Calu3 (cell line): ENCODE results near the gene CPB1. TPM values are rescaled to one million over a fixed set of nuclear protein-coding genes. Genes with fewer than 3 reads are reported as not detected.

Experiments used
- BruUV-seq: library from RNA; stranded (reverse); fragments of 400-500 nt; replicated peaks from 2 replicates; lab custom pipeline; 2021; lab: Mats Ljungman, UMichigan
- CTCF ChIA-PET: fragments of 300-600 bp; sonication (Branson Sonifier 250); formaldehyde crosslinking; loops from one replicate; lab custom pipeline; 2022; ENCODE audit warnings: antibody characterized with exemption; lab: Charles Lee
- DNase-seq: peaks from one replicate; pipeline ENCODE4 v3.0.0; 2022
- H3K27ac Mint-ChIP-seq: one replicate; pipeline ENCODE4 v1.8.0; 2022; ENCODE audit warnings: mixed read lengths; ENCODE audit not compliant: unreplicated experiment
- H3K27me3 Mint-ChIP-seq: one replicate; pipeline ENCODE4 v1.8.0; 2022; ENCODE audit warnings: mixed read lengths; ENCODE audit not compliant: unreplicated experiment
- H3K36me3 Mint-ChIP-seq: one replicate; pipeline ENCODE4 v1.8.0; 2022; ENCODE audit warnings: mild to moderate bottlenecking, moderate library complexity, mixed read lengths; ENCODE audit not compliant: insufficient read depth, unreplicated experiment
- H3K4me1 Mint-ChIP-seq: one replicate; pipeline ENCODE4 v1.8.0; 2022; ENCODE audit warnings: mild to moderate bottlenecking, low read depth, mixed read lengths; ENCODE audit not compliant: unreplicated experiment
- H3K4me3 Mint-ChIP-seq: one replicate; pipeline ENCODE4 v1.8.0; 2022; ENCODE audit warnings: mild to moderate bottlenecking, low read depth, moderate library complexity, mixed read lengths; ENCODE audit not compliant: unreplicated experiment
- H3K9me3 Mint-ChIP-seq: one replicate; pipeline ENCODE4 v1.8.0; 2022; ENCODE audit warnings: low read depth, mixed read lengths; ENCODE audit not compliant: unreplicated experiment
- CTCF ChIP-seq: fragments of 200-600 bp; IDR thresholded peaks from one replicate; pipeline ENCODE4 v1.8.0; 2022; ENCODE audit warnings: antibody characterized with exemption; ENCODE audit not compliant: unreplicated experiment
- intact Hi-C: fragments of 100-400 bp; cut with micrococcal nuclease; formaldehyde crosslinking; loops from one replicate; pipeline ENCODE4 v1.10.0; 2022; ENCODE audit not compliant: unreplicated experiment
- total RNA-seq: library from RNA; stranded (reverse); gene quantifications from 2 replicates; pipeline ENCODE4 v1.2.3, GENCODE V29; 2022

Gene CPB1
- total RNA-seq, 1 experiment from 2014 or later: not detected

DNA sequence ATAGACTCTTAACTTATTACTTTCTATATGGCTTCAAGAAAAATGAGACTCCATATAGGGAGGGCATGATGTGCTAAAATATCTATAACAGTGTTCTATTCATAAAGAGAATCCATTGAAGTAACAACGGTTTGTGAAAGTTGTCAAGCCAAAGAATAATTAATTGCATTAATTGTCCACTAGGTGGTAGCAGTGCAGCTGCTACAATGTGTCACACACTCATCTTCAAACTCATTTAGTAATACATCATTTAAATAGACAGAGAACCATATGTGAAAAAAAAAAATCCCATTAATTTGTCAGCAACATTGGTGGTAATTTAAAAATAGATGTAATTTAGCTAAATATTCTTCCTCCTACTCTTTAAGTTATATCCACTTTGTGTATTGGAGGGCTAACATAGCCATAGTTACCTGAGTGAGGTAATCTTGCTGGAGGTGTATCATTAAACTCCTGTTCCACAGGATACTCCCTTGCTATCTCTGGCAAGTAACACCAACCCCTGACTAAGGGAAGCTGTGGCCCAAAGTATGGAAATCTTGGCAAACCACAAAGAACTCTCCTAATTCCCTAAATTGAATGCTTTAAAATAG lies 33.8 kb downstream of the CPB1 start:
- Mint-ChIP-seq H3K4me3 (no peak overlapping the region), H3K9me3 (no peaks in the 10 kb centered on the region), H3K27me3 (peaks cover under 1% of the 10 kb centered on the region), H3K27ac (no peak overlapping the region), H3K4me1 (no peaks in the 10 kb centered on the region), H3K36me3 (no peaks in the 10 kb centered on the region)
- DNase-seq: no peak
- TF ChIP-seq CTCF: peak; percentile 82
- CTCF ChIA-PET: interaction anchor here (0.8 to 2.3 kb wide), 7 partner anchors 7 to 94 kb away, joined by 3 to 10 read pairs (median 6); no protein-coding TSS in a partner anchor
- BruUV-seq: no TSS peak
- intact Hi-C loops: loop anchor here (1.0 to 5.0 kb wide), 5 partner anchors 19 to 411 kb away; no protein-coding TSS in a partner anchor

DNA sequence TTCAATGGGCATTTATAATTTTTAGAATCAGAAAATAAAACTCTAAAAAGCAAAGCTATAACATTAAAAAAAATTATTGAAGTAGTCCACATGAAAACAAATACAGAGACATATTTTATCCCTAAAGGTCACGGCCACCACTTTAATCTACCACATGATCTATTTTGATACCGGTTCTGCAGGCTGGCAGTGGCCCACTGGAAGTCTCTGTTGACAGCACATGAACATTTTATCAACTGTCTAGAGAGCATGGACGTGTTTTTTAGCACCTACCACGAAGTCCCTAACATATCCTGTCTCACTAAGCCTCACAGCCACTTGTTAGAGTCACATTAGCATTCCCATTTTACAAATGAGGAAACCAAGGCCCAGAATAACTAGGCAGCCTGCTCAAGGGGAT lies 35.7 kb downstream of the CPB1 start:
- no peaks in the 10 kb centered on the region for H3K36me3 Mint-ChIP-seq
- no peak overlapping the region for H3K27ac Mint-ChIP-seq
- intact Hi-C loops: loop anchor here (5.0 kb wide), 1 partner anchor 136 kb away; no protein-coding TSS in a partner anchor
- H3K27me3 Mint-ChIP-seq: peaks cover 8% of the 10 kb centered on the region
- no peaks in the 10 kb centered on the region for H3K4me1 Mint-ChIP-seq
- no peak for TF ChIP-seq CTCF
- H3K4me3 Mint-ChIP-seq: no peak overlapping the region
- no peaks in the 10 kb centered on the region for H3K9me3 Mint-ChIP-seq
- BruUV-seq: no TSS peak
- CTCF ChIA-PET: interaction anchor here (1.7 to 2.3 kb wide), 2 partner anchors 18 to 80 kb away, joined by 8 to 10 read pairs; no protein-coding TSS in a partner anchor
- no peak for DNase-seq

DNA sequence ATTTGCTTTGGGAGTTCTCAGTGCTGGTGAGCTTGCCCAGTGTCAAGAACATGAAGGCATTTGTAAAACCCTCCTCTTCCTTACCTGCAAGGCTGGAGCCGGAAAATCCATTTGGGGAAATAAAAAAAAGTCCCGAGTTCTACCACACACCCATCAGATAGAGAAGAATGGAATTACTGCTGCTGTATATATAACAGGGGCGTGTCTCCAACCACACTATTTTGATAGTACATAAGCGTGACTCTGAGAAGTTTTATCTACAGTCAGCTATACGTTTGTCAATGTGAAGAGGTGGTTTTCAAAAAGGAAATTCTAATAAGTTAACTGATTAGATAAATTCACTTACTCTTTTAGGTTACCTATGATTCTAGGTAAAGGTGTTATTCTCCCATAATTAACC lies 36.2 kb downstream of the CPB1 start:
- Mint-ChIP-seq H3K27ac (no peak overlapping the region), H3K9me3 (no peaks in the 10 kb centered on the region), H3K4me1 (no peaks in the 10 kb centered on the region), H3K36me3 (no peaks in the 10 kb centered on the region), H3K4me3 (no peak overlapping the region), H3K27me3 (peaks cover 8% of the 10 kb centered on the region)
- intact Hi-C loops: loop anchor here (5.0 kb wide), 1 partner anchor 137 kb away; no protein-coding TSS in a partner anchor
- DNase-seq: no peak
- CTCF ChIA-PET: no interaction called here
- no peak for TF ChIP-seq CTCF
- BruUV-seq: no TSS peak

- CTCF ChIA-PET: interaction anchor here (0.6 kb wide), 1 partner anchor 79 kb away, joined by 3 read pairs; no protein-coding TSS in a partner anchor
- Mint-ChIP-seq H3K27me3 (peaks cover 8% of the 10 kb centered on the region), H3K4me1 (no peaks in the 10 kb centered on the region), H3K9me3 (no peaks in the 10 kb centered on the region), H3K4me3 (no peak within 1 kb of the TSS), H3K27ac (no peak within 1 kb of the TSS), H3K36me3 (no peaks in the 10 kb centered on the region)
- TF ChIP-seq CTCF: no peak
- intact Hi-C loops: no loop called here
- BruUV-seq: no TSS peak
- DNase-seq: no peak
Observed at GRCh38 chr3:148865049-148865448, 37.4 kb downstream of the CPB1 start, which contains the start of gene CPA3. Gene CPA3, plus strand, starts transcription at chr3:148865296. Its CDS starts 12 bp downstream, at chr3:148865308.
